ENCODE data around the gene DUX4. TPM values are rescaled to one million over a fixed set of nuclear protein-coding genes. Genes with fewer than 3 reads are reported as not detected.

DUX4 gene
- total RNA-seq = not detected in 2 replicates

DNA sequence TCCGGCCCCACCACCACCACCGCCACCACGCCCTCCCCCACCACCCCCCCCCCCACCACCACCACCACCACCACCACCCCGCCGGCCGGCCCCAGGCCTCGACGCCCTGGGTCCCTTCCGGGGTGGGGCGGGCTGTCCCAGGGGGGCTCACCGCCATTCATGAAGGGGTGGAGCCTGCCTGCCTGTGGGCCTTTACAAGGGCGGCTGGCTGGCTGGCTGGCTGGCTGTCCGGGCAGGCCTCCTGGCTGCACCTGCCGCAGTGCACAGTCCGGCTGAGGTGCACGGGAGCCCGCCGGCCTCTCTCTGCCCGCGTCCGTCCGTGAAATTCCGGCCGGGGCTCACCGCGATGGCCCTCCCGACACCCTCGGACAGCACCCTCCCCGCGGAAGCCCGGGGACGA is at the start of gene DUX4:
Gene DUX4 (plus strand): TSS at position 347 of the 400 bp plus-strand sequence. CDS start 0 bp downstream, at position 347.

Other genes starting within 250 kb of the DUX4 start
- 10.4 and 25.8 TPM in 2 replicates for gene FRG1, start 232.9 kb upstream of the DUX4 start, total RNA-seq
- not detected in 2 replicates for gene FRG2, start 146.5 kb upstream of the DUX4 start, total RNA-seq
- not detected in 2 replicates for gene DBET, start 109.3 kb upstream of the DUX4 start, total RNA-seq

All from bronchial smooth muscle cell (primary cell).